ENCODE data around the gene RARB.

Gene RARB

GRCh38 chr3:25556447-25556846, 128.4 kb downstream of the RARB start:
- DNase-seq: no peak

- no peak for DNase-seq
Measured at GRCh38 chr3:25557694-25558093, 129.6 kb downstream of the RARB start.

GRCh38 chr3:25558121-25558520, 130.1 kb downstream of the RARB start:
- no peak for DNase-seq

DNA sequence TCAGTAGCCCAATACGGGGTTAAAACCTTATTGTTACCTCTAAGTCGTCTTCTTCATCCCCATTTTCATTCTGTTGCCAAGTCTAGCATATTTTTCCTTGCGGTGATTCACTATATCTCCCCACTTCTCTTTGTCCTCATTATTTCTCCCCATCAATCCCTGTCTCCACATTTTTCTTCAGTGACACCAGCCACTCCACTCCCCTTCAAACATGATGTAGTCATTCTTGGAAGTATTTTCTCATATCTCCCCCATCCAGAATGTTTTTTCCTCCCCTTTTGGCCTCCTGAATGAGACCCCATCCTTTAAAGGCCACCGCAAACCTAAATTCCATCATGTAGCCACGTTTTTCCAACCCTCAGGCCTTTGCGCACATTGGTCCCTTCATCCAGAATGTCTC, 130.7 kb downstream of the RARB start:
- no peak for DNase-seq

DNA sequence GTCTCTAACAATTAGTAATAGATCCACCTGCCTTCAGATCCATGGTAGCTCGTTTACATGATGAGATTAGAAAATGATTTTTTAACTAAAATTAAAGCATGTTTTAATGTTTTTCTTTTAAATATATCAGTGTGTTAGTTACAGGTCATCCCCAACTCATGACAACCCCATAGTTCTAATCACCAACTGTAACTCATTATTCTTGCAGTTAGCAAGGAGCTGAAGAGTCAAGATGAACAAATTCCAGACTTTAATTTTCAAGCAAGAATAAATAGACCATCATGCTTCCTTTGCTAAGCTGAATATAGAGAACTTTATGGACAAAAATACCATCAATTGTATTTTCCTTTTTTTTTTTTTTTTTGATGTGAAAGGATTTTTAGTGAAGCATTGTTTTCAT, 135.5 kb downstream of the RARB start:
- no peak for DNase-seq

DNA sequence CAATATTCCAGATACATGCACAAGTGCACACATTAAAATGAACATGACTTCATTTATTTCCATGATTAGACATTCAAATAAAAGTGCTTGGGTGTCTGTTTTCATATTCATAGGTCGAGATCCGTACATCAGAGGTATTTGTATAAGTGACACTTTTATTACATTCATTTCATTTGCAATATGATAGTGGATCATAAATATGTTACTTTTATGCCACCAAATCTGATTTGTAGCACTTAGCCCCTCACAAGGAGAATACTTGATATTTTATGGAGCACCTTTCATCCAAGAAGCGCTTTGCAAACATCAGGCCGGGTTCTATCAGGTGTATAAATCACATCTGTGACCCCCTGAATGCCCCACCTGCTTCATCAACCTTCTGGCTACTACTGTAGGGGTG, 136.0 kb downstream of the RARB start:
- DNase-seq: no peak

- no peak for DNase-seq
Measured at GRCh38 chr3:25565807-25566206, 137.7 kb downstream of the RARB start.

DNA sequence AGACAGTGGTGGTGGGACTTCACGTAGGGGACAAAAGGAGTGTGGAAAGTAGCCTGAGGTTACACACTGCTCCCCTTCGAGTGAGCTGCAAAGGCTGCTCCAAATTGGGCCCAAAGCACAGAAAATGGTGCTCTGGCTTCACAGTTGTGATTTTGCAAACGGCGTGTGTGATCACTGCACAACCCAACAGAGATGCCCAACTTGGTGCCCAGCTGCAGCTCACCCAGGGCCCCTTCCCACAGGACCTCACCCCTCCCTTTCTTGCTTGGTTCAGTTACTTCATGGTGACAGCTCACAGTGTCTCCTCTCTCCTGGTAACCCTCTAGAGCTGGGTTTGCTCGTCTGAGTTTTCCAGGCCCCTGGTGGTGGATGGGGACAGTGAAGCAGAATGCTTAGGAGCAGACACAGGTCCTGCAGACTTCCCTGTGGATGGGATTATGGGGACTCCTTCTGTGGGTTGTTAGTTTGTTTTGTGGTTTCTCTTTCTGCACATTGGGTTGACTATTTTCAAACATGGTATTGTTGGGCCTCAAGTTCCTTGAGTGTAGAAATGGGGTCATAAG, 138.4 kb downstream of the RARB start:
- no peak for DNase-seq

- no peak for DNase-seq
Measured at GRCh38 chr3:25567388-25567787, 139.3 kb downstream of the RARB start.

DNA sequence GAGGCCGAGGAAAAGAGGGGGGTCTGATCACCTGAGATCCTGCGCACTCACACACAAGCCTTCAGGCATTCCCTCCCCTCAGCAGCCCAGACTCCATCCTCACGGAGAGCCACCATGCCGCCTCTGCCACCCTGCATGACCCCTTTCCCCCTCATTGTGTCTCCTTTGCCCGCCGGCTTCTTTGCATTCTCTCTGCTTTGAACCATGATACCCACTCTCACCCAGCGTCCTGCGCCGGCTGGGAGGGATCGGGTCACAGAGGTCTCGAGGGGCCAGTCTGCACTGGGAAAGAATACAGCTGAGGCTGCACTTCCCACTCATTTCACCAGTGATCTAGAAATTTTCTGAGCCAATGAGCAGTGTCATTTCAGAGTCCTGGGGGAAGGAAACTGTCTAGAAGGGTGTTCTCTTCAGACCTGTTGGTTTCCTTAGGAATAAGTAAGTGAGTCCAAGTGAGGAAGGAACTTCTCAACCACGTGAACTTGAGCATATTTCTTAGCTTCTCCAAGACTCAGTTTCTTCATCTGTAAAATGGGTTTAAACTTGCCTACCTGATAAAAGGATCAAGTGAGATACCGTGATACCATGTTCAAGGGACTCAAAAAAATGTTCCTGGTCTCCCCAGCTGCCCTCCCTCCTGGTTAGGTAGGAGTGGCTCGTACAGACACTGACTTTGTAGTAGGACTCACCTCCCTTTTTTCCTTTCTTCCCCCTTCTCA, 139.9 kb downstream of the RARB start:
- DNase-seq: no peak

DNA sequence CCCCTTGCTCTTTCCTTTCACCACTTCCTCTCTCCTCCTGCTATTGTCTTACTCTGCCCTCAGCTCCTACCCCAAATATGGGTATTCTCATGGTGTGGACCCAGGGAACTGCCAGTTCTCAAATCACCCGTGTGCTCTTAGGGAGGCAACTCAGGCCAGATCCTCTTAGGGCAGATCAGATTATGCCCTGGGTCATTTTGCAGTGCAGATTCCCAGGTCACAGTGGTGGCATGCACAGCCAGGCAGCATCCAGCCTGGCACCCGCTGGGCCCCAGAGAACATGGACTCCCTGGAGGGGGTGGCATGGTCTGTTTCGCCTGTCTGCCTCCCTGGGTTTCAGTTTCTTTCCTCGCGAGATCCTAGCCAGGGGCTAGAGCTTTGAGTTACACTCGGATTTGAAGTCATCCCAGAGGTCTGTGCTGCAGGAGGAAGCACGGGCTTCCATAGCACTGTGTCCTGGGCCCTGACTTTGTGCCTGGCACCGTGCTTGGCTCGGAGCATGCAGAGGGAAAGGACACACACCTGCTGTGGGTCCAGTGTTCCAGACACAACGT, 140.5 kb downstream of the RARB start:
- no peak for DNase-seq

DNA sequence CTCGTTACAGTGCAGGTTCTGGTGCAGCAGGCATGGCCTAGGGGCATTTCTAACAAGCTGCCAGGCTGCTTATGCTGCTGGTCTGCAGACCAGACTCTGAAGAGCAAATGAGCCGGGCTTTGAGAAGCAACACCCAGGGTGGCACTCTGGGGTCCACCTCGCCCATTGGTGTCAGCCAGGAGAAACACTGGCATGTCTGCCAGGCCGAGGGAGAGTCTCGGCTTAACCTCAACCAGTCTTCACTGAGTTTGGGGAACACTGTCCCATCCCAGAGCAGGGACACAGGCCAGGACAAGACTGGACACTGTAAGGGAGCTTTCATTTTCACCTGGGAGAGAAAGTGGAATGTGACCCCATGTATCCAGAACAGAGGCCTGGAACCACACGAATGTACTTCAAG, 143.2 kb downstream of the RARB start:
- DNase-seq: no peak

- DNase-seq: no peak
Measured at GRCh38 chr3:25572336-25572735, 144.3 kb downstream of the RARB start.

DNA sequence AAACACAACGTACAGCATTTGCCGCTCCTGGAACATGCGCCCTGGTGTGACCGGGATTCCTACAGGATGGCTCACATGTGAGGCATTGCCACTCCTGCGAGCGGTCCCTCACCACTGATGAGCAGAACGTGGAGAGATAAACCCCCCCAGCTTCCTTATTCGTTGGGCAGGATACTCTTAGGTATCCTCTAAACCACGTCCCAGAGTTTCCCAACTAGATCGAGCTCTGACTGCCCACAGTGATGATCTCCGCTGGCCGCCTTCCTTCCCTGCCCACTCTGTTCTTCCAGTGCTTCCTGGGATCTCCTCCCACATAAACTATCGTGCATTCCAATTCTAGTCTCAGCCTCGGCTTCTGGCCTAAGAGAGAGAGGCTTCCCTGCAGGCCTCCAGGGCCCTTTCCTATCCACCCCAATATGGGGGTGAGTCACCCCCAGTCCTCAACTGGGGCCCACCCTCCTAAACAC, 144.9 kb downstream of the RARB start:
- DNase-seq: no peak

- no peak for DNase-seq
Measured at GRCh38 chr3:25573386-25574171, 145.5 kb downstream of the RARB start.

DNA sequence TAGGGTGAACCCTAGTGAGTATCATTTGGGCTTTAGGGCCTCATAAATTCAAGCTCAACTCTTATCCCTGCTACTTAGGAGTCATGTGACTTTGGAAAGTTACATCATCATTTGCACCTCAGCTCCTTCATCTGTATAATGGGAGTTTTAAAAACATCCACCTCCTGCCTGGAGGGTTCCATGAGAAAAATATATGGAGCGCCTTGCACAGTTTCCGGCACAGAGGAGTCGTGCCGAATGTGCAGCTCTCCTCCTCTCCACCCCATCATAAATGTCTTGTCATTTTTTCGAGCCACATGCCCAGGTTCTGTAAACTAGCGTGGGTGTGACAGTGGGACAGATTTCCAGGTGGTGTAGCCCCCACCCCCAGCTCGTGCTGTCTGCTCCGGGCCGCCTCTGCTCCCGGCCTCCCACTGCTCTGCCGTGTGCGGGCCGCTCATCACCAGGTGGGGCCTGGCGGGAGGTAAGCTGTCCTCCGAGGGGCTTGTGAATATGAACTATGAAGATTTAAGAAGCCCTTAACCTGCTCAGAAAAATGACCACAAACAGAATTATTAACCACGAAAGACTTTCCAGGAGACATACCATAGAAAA, 146.2 kb downstream of the RARB start:
- DNase-seq: no peak

- DNase-seq: no peak
Measured at GRCh38 chr3:25575001-25575400, 146.9 kb downstream of the RARB start.

- no peak for DNase-seq
Measured at GRCh38 chr3:25576146-25576545, 148.1 kb downstream of the RARB start.

GRCh38 chr3:25576831-25577454, 148.9 kb downstream of the RARB start:
- DNase-seq: no peak

GRCh38 chr3:25578059-25578458, 150.0 kb downstream of the RARB start:
- no peak for DNase-seq

- DNase-seq: no peak
Measured at GRCh38 chr3:25580534-25580933, 152.5 kb downstream of the RARB start.

DNA sequence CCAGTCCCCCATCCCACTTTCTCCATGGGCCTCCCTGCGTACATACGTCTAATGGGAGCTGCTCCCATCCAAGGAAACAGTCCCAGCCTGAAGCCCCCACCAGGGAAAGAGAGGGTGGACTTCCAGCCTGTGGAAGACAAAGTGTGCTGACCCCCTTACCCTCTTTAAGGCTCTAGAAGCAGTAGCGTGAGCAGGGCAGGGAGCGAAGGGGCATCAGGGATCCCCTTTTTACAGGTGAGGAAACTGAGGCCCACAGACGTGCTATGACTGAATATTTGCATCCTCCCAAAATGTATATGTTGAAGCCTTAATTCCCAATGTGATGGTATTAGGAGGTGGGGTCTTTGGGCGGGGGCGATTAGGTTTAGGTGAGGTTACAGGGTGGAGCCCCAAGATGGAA, 153.3 kb downstream of the RARB start:
- no peak for DNase-seq

- DNase-seq: no peak
Measured at GRCh38 chr3:25581823-25582222, 153.8 kb downstream of the RARB start.

Measured in activated CD8-positive, alpha-beta memory T cell treated with anti-CD3 and anti-CD28 coated beads, Interleukin-2, amount 50 U/mL, for 48 hours (primary cell).